CD14-positive monocyte (primary cell): ENCODE results near the gene LZTR1. TPM values are rescaled to one million over a fixed set of nuclear protein-coding genes. Genes with fewer than 3 reads are reported as not detected.

Source experiments
- DNase-seq, 3 donors: peaks; one replicate each; pipeline ENCODE4 v3.0.0-alpha.2; 2011 to 2022
- H2AFZ ChIP-seq: 2 replicates; pipeline ENCODE4 v1.6.0; 2012; ENCODE audit warnings: mild to moderate bottlenecking, low read depth, low read length, inconsistent platforms; ENCODE audit not compliant: insufficient read depth, poor library complexity, severe bottlenecking
- H3K27ac ChIP-seq, 2 donors: 1 replicate in 1 of 2; 2 replicates in 1 of 2; pipeline ENCODE4 v1.5.1; 2012 to 2013; ENCODE audit warnings: low read length in 2 of 2, control low read depth in 1 of 2, inconsistent platforms in 1 of 2, low read depth in 1 of 2, mild to moderate bottlenecking in 1 of 2
- H3K27me3 ChIP-seq, 2 donors: one replicate each; pipeline versions ENCODE4 v1.6.0 to v1.6.1; 2011 to 2013; ENCODE audit warnings: low read length in 2 of 2; ENCODE audit not compliant: control insufficient read depth in 2 of 2, insufficient read depth in 2 of 2
- H3K36me3 ChIP-seq, 2 donors: replicated peaks in 1 of 2; 1 replicate in 1 of 2; 2 replicates in 1 of 2; pipeline versions ENCODE4 v1.5.1 to v1.6.1; 2012 to 2013; ENCODE audit warnings: low read length in 2 of 2, control low read depth in 1 of 2, inconsistent platforms in 1 of 2, mild to moderate bottlenecking in 1 of 2; ENCODE audit not compliant: insufficient read depth in 2 of 2, control insufficient read depth in 1 of 2
- H3K4me1 ChIP-seq, 2 donors: 1 replicate in 1 of 2; 2 replicates in 1 of 2; pipeline versions ENCODE4 v1.5.1 to v1.6.1; 2012 to 2013; ENCODE audit warnings: low read length in 2 of 2, control low read depth in 1 of 2, inconsistent platforms in 1 of 2, mild to moderate bottlenecking in 1 of 2, moderate library complexity in 1 of 2; ENCODE audit not compliant: insufficient read depth in 2 of 2, control insufficient read depth in 1 of 2
- H3K4me2 ChIP-seq: replicated peaks from 2 replicates; pipeline ENCODE3; 2012; ENCODE audit warnings: low read length, moderate library complexity, mild to moderate bottlenecking; ENCODE audit not compliant: poor library complexity, severe bottlenecking; ENCODE audit errors: extremely low read depth
- H3K4me3 ChIP-seq, 3 experiments: fragments of 200-600 bp in 1 of 3; sonication (generic) in 1 of 3; replicated peaks in 1 of 3; 1 replicate in 2 of 3; 2 replicates in 1 of 3; pipeline ENCODE4 v1.5.1; 2011 to 2013; ENCODE audit warnings: low read length in 3 of 3, mild to moderate bottlenecking in 3 of 3, control low read depth in 2 of 3, low read depth in 2 of 3, inconsistent platforms in 1 of 3, moderate library complexity in 1 of 3
- H3K79me2 ChIP-seq: 2 replicates; pipeline ENCODE4 v1.6.0; 2012; ENCODE audit warnings: mild to moderate bottlenecking, control low read depth, inconsistent platforms, low read length, moderate library complexity; ENCODE audit not compliant: insufficient read depth
- H3K9ac ChIP-seq: 2 replicates; pipeline ENCODE4 v1.6.0; 2017; ENCODE audit warnings: low read length, mild to moderate bottlenecking; ENCODE audit not compliant: insufficient read depth, poor library complexity, severe bottlenecking
- H3K9me3 ChIP-seq, 2 donors: replicated peaks in 1 of 2; 1 replicate in 1 of 2; 2 replicates in 1 of 2; pipeline versions ENCODE4 v1.5.1 to v1.6.1; 2012 to 2013; ENCODE audit warnings: low read length in 2 of 2, control low read depth in 1 of 2; ENCODE audit not compliant: control insufficient read depth in 1 of 2, insufficient read depth in 1 of 2
- H4K20me1 ChIP-seq: 2 replicates; pipeline ENCODE4 v1.6.0; 2012; ENCODE audit warnings: mild to moderate bottlenecking, low read length, control low read depth, moderate library complexity; ENCODE audit not compliant: insufficient read depth
- H3K27ac Mint-ChIP-seq, 7 donors: one replicate each; pipeline ENCODE4 v1.8.0; 2020; ENCODE audit warnings: mild to moderate bottlenecking in 7 of 7, mixed read lengths in 7 of 7, moderate library complexity in 6 of 7, inconsistent platforms in 2 of 7
- H3K27me3 Mint-ChIP-seq, 3 donors: one replicate each; pipeline ENCODE4 v1.8.0; 2021 to 2022; ENCODE audit warnings: low read depth in 3 of 3, mild to moderate bottlenecking in 3 of 3, mixed read lengths in 3 of 3, moderate library complexity in 3 of 3, inconsistent platforms in 1 of 3
- H3K36me3 Mint-ChIP-seq, 2 donors: one replicate each; pipeline ENCODE4 v1.8.0; 2020; ENCODE audit warnings: mixed read lengths in 2 of 2, inconsistent platforms in 1 of 2, mild to moderate bottlenecking in 1 of 2
- H3K4me1 Mint-ChIP-seq: one replicate; pipeline ENCODE4 v1.8.0; 2020; ENCODE audit warnings: mild to moderate bottlenecking, mixed read lengths
- H3K4me3 Mint-ChIP-seq, 2 donors: one replicate each; pipeline ENCODE4 v1.8.0; 2020; ENCODE audit warnings: mild to moderate bottlenecking in 2 of 2, mixed read lengths in 2 of 2, moderate library complexity in 1 of 2
- H3K9me3 Mint-ChIP-seq, 7 donors: one replicate each; pipeline ENCODE4 v1.8.0; 2020 to 2022; ENCODE audit warnings: mixed read lengths in 7 of 7, mild to moderate bottlenecking in 6 of 7, moderate library complexity in 6 of 7, inconsistent platforms in 2 of 7
- WGBS: methylation state at CpG from one replicate; pipeline ENCODE4 v1.1.5; 2013; ENCODE audit warnings: missing lambda C conversion rate; ENCODE audit not compliant: insufficient coverage; 5-methylcytosine and 5-hydroxymethylcytosine counted together
- intact Hi-C, 2 donors: fragments of 100-400 bp; cut with micrococcal nuclease; formaldehyde crosslinking; loops; one replicate each; pipeline versions ENCODE4 v1.15.0 to v1.15.1; 2023
- polyA plus RNA-seq, 3 donors: library from polyadenylated mRNA; depleted of rRNA in 1 of 3; unstranded in 2 of 3; stranded (reverse) in 1 of 3; fragments of 300-500 nt in 2 of 3; fragments of >200 nt in 1 of 3; fragmentation: Illumina TruSeq in 2 of 3; gene quantifications; 1 replicate in 2 of 3; 2 replicates in 1 of 3; pipeline ENCODE4 v1.2.3, GENCODE V29; 2012 to 2021
- TF ChIP-seq, protein P1 (sequence below): fragments of 200-600 bp; IDR thresholded peaks from one replicate; pipeline ENCODE4 v1.8.0; 2022; ENCODE audit warnings: antibody characterized with exemption, mild to moderate bottlenecking

LZTR1 gene
- polyA plus RNA-seq, 3 donors, result 7.1 to 63.3 (median 11.5) TPM

DNA sequence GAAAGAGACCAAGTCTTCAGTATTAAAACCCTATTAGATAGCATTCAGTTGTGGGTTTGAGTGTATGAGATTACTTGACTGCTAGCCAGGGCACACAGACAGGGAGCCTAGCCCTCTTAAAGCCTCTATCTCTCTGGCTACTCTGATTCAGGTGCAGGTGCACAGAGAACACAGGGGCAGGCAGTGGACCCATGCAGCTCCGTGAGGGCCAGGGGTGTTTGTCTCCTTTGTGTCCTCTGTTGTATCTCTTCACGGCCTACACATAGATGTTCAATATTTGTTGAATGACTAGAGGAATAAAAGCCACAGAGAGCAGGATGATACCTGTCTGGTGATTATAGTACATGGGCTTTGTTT lies 36.5 kb upstream of the LZTR1 start:
- Histone ChIP-seq H3K4me2 (no peak overlapping the region), H4K20me1 (peaks cover 98% of the 10 kb centered on the region), H3K9me3 (no peaks in the 10 kb centered on the region), H2AFZ (no peak overlapping the region), H3K79me2 (peaks cover 98% of the 10 kb centered on the region), H3K9ac (no peak overlapping the region), H3K27ac (peak overlapping the region in 1 of 2 donors; percentile 36), H3K4me1 (no peaks in the 10 kb centered on the region), H3K36me3 (peaks cover 14 to 55% of the 10 kb centered on the region in 2 donors), H3K4me3 (no peak overlapping the region), H3K27me3 (no peaks in the 10 kb centered on the region)
- 100% methylated on average over 2 of the region's 2 CpGs for WGBS
- Mint-ChIP-seq H3K4me1 (peaks cover 15% of the 10 kb centered on the region), H3K4me3 (no peak overlapping the region), H3K27me3 (peaks cover 0 to 2% (median 0%) of the 10 kb centered on the region in 3 donors), H3K27ac (peak overlapping the region in 1 of 7 donors; percentile 18), H3K36me3 (peaks cover 15 to 49% of the 10 kb centered on the region in 2 donors), H3K9me3 (no peaks in the 10 kb centered on the region)
- TF ChIP-seq, protein P1, sequence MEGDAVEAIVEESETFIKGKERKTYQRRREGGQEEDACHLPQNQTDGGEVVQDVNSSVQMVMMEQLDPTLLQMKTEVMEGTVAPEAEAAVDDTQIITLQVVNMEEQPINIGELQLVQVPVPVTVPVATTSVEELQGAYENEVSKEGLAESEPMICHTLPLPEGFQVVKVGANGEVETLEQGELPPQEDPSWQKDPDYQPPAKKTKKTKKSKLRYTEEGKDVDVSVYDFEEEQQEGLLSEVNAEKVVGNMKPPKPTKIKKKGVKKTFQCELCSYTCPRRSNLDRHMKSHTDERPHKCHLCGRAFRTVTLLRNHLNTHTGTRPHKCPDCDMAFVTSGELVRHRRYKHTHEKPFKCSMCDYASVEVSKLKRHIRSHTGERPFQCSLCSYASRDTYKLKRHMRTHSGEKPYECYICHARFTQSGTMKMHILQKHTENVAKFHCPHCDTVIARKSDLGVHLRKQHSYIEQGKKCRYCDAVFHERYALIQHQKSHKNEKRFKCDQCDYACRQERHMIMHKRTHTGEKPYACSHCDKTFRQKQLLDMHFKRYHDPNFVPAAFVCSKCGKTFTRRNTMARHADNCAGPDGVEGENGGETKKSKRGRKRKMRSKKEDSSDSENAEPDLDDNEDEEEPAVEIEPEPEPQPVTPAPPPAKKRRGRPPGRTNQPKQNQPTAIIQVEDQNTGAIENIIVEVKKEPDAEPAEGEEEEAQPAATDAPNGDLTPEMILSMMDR, result no peak
- intact Hi-C loops, result no loop called here
- no peak for DNase-seq

DNA sequence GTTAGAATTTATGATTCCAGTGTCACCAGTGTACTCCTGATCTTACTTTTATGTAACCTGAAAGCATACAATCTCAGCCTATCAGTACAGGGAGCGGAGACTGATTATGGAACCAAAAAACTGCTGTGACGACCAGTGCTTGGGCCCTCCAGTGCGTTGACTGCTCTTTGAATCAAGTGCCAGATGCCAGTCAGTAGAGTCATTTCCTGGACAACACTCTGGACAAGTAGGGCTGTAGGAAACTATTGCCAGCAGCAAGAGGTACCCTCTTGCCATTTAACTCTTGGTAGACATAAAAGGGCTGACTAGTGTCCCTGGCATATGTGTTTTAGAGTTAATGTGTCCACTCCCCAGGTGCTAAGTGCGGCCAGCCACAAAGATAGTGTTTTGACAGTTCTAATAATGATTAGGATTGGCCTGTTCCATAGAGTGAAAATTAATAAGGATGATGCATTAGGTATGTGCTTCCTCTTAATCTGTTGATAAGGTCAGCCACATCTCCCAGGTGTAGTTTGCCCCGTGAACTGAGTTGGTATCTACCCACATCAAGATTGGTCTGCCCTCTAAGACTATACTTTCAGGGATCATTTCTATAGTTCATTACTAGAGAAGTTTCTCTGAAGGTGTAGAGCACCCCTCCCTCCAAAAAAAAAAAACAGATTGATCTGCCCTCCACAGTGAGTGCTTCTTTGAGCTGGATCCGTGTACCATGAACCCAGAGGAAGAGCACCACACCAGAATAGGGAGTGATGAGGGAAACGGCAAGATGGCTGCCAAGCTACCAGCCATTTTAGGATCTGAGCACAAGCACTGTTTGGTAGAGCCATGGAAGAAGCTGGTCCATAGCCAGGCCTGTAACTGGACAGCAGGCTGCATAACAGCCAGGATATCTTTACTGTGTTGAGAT lies 35.8 kb upstream of the LZTR1 start:
- H3K79me2 ChIP-seq, result peaks cover 99% of the 10 kb centered on the region
- H3K27ac Mint-ChIP-seq, result peak overlapping the region in 4 of 7 donors; percentile 19 to 66 (median 46)
- peaks cover 99% of the 10 kb centered on the region for H4K20me1 ChIP-seq
- H3K36me3 Mint-ChIP-seq, result peaks cover 21 to 49% of the 10 kb centered on the region in 2 donors
- H3K36me3 ChIP-seq, result peaks cover 21 to 56% of the 10 kb centered on the region in 2 donors
- H3K9ac ChIP-seq, result no peak overlapping the region
- no peak overlapping the region for H3K4me3 ChIP-seq
- DNase-seq, result no peak
- H2AFZ ChIP-seq, result no peak overlapping the region
- TF ChIP-seq, protein P1, result no peak
- no peak overlapping the region for H3K4me3 Mint-ChIP-seq
- H3K4me2 ChIP-seq, result no peak overlapping the region
- intact Hi-C loops, result no loop called here
- WGBS, result 96% methylated on average over 5 of the region's 7 CpGs
- no peaks in the 10 kb centered on the region for H3K4me1 ChIP-seq
- peak overlapping the region in 1 of 2 donors; percentile 36 for H3K27ac ChIP-seq
- peaks cover 15% of the 10 kb centered on the region for H3K4me1 Mint-ChIP-seq
- H3K27me3 Mint-ChIP-seq, result peaks cover 0 to 2% (median 0%) of the 10 kb centered on the region in 3 donors
- H3K27me3 ChIP-seq, result no peaks in the 10 kb centered on the region
- H3K9me3 Mint-ChIP-seq, result no peaks in the 10 kb centered on the region
- no peaks in the 10 kb centered on the region for H3K9me3 ChIP-seq
